HG02852 (cell line): ENCODE measurements around the gene RPSA.
"Not testable (repeated sequence)": the region's sequence is repeated elsewhere in the genome, so short reads cannot be mapped to it uniquely, and the experiment has no call there.

ENCODE experiments used
- ATAC-seq: cut with Tn5 transposase; IDR thresholded peaks from one replicate; pipeline ENCODE4 v1.9.1; 2021; ENCODE audit warnings: mild to moderate bottlenecking, moderate library complexity; ENCODE audit not compliant: unreplicated experiment

The RPSA gene

DNA sequence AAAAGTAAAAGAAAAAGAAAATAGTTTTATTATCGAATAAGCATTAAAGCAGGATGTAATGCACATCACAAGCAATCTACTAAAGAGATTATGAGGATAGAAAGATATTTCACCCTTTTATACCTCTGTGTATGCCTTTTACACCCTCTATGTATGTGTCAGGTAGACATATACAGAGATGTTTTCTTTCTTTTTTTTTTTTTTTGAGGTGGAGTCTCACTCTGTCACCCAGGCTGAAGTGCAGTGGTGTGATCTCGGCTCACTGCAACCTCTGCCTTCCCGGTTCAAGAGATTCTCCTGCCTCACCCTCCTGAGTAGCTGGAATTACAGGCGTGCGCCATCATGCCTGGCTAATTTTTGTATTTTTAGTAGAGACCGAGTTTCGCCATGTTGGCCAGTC lies 47.4 kb downstream of the RPSA start:
- ATAC-seq, result not testable (repeated sequence)

DNA sequence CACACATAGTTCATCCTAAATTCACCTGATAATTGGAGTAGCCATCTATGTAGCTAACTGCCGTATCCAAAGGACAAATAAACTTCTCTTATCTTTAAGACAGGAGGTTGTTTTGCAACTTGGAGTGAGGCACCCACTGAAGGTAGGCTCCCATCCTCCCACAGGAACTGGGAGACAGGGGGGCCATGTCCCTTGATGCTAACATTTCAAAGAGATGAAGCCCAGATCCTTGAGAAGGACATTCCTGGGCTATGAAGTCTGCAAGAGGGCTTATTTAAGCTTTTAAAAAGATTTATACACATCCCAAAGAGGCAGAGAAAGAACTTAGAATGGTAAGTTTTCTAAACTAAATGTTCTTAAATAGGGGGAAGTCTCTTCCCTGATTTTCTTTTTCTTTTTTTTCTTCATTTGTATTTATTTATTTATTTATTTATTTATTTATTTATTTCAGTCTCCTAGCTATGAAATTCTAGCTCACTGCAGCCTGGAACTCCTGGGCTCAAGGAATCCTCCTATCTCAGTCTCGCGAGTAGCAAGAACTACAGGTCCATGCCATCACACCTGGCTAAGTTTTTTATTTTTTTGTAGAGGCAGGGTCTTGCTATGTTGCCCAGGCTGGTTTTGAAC lies 48.2 kb downstream of the RPSA start:
- no peak for ATAC-seq

DNA sequence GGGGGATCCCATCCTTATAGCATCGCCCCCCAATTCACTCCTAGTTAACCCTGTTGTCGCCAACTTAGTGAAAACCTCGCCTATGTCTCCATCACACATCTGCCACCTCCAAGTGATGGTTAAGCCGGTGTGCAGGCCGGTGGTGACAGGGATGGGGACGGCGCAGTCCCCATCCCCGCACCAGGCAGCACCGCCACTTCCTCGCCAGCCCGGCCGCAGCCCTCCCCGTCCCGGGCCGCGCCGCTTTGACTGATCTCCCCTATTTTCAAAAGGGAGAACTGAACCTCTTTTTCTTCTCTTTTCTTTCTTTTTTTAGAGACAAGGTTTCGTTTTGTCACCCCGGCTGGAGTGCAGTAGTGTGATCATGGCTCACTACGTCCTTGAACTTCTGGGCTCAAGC lies 49.6 kb downstream of the RPSA start:
- no peak for ATAC-seq

DNA sequence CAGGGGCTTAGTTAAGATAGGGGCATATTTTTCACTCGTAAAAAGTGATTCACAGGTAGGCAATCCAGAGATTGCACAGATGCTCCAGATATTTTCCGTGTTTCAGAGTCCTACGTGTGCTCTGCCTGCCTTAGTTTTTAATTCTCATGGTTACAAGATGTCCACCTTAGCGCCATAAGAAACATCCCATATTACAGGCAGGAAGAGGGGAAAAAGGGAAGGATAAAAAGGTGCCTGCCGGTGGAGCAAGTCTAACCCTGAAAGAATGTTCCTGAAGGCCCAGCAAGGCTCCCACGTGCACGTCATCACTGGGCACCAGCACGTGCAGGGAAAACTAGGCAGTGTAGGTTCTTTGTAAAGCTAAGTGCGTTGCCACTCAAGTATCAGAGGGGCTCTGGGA lies 50.8 kb downstream of the RPSA start:
- no peak for ATAC-seq

DNA sequence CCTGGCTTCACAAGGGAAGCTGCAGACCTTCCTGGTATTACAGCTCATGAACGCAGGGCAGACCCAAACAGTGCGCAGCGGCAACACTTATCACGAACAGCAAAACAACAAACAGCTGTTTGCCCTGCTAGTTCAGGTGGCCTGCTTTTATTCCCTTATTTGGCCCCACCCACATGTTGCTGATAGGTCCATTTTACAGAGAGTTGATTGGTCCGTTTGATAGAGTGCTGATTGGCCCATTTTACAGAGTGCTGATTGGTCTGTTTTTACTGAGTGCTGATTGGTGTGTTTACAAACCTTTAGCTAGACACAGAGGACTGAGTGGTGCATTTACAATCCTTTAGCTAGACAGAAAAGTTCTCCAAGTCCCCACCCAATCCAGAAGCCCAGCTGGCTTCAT lies 52.1 kb downstream of the RPSA start:
- ATAC-seq, result not testable (repeated sequence)

DNA sequence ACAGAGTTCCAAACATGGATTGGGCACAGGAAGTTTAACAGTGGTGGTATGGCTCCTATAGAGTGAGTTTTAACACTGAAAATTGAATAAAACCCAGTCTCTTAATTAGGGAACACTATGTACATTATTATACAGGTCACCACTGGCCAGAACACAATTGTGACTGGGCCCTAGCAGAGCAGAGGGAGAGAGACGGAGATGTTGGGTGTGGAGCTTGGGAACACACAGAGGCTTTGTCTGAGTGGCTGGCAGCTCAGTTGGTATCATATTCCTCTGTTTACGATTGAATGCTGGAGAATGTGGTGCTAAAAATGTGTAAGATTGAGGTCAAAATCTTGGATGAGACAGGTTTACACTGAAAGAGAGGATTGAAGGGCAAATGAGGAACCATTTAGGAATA lies 54.2 kb downstream of the RPSA start:
- no peak for ATAC-seq
